Stimulated activated CD8-positive, alpha-beta memory T cell treated with anti-CD3 and anti-CD28 coated beads, Interleukin-12 subunit alpha, Interleukin-12 subunit beta, amount 100 ng/mL, for 4 hours (primary cell): ENCODE data around the gene PWP2.
"Not testable (repeated sequence)": the region's sequence is repeated elsewhere in the genome, so short reads cannot be mapped to it uniquely, and the experiment has no call there.

Experiments used
- DNase-seq: peaks from one replicate; pipeline ENCODE4 v3.0.0-alpha.2; 2020; ENCODE audit warnings: low read depth

The PWP2 gene

DNA sequence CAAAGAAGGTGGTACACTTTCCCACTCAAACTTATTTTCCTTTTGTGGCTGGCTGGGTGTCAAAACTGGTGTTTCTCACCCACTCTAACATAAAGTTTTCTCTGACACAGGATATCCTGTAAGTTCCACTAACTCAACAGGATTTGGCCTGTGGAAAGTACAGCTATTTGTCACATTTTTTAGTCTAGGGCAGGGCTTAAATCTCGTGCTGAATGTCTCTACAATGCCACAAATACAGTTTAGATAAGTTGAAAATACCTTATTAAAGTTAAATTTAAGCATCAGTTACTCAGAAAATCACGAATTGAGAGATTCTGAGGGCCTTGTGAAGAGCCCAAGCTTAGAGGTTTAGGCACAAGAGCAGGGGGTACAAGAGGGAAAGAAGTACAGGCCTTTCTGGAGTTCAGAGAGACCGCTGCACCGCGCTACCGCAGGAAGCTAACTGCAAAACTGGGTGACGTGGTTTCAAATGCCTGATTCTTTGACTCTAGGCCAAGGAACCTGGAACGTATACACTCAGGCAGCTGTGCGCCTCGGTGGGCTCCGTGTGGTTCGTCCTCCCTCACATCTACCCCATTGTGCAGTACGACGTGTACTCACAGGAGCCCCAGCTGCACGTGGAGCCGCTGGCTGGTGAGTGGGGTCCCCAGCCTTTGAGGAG is 23.4 kb upstream of the PWP2 start:
- no peak for DNase-seq

DNA sequence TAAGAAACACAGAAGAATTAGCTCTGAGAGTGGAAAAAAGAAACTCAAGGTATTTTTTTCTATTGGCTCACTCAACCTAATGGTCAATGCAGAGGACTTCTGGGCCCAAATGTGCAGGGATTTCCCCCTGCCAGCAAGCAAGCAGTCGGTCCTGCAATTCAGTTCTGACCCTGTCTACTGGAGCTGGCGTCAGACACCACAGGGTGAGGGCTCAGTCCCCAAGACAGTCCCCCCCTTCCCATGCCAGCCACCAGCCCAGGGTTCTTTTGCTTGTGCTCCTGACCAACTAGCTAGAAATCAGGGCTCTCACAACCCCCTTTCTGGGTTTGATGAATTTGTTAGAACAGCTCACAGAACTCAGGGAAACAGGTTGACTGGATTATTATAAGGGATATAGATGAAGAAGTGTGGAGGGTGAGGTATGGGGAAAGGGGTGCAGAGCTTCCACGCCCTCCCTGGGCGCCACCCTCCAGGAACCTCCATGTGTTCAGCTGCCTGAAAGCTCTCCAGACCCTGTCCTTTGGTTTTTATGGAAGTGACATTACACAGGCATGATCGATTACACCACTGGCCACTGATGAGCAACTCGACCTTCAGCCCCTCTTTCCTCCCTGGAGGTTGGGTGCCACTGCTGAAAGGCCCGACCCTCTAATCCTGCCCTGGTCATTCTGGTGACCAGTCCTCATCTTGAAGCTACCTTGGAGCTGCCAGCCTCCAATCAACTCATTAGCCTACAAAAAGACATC is 22.5 kb upstream of the PWP2 start:
- no peak for DNase-seq

DNA sequence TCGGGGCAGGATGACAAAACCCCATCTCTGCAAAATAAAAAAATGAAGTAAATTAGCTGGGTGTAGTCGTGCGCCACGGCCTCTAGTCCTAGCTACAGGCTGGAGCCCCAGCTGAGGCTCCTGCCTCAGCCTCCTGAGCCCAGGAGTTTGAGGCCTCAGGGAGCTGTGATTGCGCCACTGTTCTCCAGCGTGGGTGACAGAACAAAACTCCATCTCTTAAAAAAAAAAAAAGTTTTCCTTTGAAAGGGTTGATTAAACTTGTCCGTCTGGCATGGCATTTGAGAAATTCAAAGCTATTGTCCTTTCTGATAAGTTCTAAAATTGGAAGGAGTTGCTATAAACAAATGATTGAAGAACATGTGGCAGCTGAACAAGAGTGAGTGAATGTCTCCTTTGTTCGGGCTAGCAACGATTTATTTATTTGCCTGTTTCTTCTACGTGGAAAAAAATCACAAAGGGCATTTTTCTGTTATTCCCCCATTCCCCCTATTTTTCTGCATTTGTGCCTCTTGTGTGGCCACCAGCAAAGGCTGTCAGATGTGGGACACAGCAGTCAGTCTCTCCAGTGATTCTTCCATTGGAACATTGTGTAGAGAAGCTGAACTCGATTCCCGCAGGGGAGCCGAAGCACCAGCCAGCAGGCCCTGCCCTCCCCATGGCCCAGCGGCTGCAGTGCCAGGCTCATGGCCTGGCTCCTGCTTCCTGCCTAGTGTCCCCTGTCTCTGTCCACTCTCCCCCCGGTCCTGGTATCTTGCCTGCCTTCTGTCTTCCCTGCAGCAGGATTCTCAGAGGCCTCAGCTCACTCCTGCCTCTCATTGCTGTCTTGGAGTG is 21.5 kb upstream of the PWP2 start:
- DNase-seq = no peak

DNA sequence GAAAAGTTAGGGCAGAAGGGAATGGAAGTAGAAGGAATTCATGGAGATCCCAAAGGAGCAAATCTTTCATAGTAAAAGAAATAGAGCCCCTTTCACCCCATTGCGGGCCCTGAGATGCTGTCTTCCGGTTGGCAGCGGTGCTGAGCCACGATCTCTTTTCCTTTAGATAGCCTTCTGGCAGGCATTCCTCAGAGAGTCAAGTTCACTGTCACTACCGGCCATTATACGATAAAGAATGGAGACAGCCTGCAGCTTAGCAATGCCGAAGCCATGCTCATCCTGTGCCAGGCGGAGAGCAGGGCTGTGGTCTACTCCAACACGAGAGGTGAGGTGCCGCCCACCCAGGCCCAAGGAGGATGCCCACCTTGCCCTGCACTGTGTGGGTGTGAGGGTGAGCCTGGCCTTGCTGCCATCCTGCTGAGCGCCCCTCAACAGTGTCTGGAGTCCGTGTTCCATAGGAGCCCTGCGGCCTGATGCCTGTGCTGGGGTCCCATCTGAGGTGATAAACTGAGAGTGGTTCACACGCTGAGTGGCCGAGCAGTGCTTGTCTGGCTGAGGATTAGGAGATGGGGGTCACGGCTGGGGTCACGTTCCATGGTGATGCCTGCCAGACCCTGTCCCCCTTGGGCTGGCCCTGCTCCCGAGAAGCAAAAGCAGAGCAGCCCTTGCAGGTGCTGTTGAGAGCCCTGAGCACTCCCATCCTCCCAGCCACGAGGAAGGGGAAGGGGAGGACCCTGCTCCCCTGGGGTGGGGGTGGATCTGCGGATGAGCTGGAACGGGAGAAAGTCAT is 20.4 kb upstream of the PWP2 start:
- DNase-seq = no peak

DNA sequence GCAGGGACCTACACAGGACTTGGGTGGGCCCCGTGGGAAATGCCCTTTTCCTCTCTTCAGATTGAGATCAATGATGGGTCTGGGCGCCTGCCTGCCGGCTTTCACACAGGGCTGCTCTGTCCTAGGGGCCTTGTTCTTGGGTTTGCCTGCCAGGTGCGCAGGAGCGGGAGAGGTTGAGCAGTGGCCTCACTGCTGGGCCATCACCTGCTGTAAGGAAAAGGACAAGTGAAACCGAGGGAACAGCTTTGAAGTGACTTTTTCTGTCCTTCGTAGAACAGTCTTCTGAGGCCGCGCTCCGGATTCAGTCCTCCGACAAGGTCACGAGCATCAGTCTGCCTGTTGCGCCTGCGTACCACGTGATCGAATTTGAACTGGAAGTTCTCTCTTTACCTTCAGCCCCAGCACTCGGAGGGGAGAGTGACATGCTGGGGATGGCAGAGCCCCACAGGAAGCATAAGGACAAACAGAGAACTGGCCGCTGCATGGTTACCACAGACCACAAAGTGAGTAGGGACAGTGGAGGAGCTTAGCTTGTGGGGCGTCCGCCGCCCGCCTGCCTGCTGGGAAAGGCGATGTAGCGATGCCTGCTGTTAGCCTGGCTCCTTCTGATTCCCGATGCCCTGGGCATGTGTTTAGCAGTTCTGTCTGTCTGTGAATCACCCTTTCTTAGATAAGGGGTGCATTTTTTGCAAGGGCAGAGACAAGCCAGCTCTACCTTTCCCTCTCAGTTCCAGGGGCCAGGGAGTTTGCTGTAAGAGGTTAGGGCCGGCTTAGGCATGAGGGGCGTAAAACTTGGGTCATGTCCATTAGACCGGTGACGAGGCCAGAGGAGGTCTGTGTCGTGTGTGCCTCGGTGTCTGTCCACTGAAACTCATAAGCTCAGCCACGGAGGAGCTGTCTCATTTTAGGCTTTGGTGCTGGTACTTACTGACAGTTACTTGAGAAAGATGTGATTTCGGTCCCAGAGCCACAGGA is 19.5 kb upstream of the PWP2 start:
- no peak for DNase-seq

DNA sequence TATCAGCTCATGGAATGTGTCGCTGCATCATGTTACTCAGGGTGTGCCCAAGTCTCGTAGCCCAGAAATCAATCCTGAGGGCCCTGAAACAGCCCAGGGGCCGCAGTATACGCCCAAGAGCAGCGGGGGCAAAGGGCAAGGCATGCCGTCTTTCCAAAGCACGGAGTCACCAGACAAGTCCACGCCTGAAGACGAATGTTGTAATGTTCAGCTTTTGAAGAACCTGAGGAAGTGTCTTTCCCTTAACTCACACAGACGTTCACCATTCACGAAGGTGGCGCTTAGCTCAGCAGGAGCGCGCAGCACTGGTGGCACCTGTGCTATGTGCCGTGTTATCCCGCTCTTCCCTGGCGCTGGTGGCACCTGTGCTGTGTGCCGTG is 18.8 kb upstream of the PWP2 start:
- DNase-seq = no peak

DNA sequence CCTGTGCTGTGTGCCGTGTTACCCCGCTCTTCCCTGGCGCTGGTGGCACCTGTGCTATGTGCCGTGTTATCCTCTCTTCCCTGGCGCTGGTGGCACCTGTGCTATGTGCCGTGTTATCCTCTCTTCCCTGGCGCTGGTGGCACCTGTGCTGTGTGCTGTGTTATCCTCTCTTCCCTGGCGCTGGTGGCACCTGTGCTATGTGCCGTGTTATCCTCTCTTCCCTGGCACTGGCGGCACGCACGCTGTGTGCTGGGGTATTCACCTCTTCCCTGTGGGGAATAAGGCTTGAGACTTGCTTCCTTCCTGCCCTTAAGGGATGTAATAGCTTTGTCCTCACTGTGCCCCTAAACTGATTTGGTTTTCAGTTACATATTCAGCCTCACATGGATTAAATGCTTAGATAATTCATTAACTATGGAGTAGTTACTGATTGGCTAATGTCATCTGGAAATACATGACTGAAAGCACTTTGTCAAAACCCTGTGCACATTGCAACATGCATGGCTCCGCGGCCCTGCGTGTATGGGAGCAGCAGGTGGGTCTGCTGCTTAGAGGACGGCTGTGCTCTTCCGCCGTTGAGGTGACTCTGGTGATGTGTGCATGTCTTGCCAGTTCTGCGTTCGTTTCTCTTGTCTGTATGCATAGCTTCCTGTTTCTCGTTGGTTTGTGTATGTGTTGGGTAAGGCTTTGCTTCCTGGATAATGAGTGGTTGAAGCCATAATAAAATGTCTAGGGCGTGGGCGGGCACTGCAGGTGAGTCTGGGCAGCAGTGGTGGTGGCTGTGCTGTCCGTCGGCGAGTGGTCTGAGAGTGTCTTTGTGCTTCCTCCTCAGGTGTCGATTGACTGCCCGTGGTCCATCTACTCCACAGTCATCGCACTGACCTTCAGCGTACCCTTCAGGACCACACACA is 17.9 kb upstream of the PWP2 start:
- DNase-seq = no peak

DNA sequence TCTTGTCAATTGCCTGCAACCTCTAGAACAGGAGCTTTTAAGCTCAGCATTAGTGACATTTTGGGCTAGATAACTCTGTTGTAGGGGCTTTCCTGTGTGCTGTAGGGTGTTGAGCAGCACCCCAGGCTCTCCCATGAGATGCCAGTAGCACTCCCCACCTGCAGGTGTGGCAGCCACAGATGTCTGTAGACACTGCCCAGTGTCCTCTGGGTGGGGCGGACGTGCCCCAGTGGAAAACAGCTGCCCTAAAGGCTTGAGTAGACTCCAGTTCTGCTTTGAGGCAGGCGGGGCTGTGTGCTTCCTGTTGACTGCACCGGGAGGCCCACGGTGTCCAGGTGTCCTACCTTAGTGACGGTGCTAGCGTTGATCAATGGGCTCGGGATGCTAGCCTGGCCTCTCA is 16.9 kb upstream of the PWP2 start:
- DNase-seq = no peak

DNA sequence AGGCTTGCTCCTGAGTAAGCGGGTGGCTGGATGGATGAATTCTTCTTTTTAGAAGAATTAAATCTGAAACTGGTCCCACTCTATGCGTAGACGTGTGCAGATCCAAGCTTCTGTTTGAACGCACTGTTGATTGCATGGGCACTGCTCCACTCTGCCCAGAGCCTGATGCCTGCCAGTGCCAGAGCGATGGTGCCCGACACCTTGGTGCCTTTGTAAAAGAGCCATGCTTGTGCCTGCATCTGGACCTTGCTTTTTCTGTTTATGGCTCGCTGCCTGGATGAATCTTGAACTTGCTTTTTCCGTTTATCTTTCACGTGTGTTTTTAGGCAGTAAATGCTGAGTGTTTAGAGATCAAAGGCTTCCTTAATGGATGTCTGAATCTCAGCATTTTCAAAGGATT is 15.0 kb upstream of the PWP2 start:
- DNase-seq = no peak

DNA sequence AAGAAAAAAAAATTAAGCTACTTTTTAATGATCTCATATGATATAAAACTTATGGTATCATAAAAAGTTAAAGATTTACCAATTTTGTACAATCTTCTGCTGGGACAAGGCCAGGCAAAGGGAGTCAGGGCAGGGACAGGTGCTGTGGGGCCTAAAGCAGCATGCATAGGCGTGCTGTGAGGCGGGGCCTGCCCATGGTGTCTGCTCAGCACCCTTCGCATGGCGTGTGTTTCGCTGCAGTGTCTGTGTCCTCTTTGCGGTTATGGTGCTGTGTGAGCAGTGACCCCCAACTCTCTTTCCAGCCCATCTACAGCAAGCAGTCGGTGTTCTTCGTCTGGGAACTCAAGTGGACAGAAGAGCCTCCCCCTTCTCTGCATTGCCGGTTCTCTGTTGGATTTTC is 13.4 kb upstream of the PWP2 start:
- no peak for DNase-seq

DNA sequence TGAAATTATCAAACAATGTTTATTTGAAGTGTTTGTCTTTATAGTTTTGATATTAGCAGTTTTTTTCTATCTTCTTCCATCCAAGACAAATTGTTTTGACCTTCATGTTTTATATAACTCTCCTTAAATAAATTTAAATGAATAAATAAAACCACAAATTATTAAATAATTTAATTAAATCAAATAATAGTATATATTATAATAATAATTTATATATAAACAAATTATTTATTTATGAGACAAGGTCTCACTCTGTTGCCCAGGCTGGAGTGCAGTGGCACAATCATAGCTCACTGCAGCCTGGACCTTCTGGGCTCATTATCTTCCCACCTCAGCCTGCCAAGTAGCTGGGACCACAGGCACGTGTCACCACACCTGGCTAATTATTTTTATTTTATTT is 12.4 kb upstream of the PWP2 start:
- DNase-seq = no peak

DNA sequence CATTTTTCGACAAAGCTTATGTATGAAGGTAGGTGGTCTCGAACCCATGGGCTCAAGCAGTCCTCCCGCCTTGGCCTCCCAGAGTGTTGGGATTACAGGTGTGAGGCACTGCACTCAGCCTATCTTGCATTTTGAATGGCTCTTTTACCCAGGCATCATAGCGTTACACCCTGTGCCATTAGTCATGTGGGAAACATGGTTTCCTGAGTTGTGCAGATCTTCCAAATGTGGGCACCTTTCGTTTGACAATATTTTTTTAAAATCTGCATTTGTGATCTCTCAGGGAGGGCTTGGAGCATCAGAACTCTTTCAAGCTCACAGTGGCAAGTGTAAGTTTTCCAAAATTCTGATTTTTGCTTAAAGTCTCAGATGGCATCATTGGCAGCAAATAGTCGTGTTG is 8.7 kb upstream of the PWP2 start:
- DNase-seq = not testable (repeated sequence)

DNA sequence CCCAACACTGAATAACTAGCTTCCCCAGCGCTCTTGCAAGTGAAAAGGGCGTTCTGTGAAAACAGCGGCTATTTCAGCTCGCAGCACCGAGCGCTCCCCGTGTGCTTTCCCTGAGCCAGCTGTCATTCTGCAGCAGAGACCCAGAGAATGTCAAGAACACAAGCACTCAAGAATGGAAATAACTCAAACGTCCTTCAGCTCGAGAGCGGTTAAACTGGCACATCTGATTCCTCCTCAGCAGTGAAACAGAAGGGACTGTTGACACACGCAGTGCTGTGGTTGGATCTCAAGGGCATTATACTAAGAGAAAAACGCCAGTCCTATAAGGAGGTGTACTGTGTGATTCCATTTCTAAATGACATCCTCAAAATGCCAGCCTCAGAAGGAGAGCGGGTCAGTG is 8.2 kb upstream of the PWP2 start:
- not testable (repeated sequence) for DNase-seq

DNA sequence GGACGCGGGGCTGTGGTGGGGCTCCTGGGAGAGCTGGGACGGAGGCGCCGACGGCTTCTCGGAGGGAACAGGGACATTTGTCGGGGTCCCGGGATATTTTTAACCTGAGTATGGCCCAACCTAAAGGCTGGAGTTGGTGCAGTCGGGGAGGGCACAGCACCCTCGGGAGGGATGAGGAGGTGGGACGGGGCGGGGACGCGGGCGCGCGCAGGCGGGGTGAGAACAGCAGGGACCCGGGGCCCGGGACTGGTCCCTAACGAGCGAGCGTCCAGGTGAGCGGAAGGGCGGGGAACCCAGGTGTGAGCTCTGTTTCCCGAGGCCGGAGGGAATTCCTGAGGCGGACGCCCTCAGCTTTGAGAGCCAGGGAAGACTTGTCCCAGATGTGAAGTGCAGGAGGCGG is 390 bp downstream of the PWP2 start:
- DNase-seq = not testable (repeated sequence)

DNA sequence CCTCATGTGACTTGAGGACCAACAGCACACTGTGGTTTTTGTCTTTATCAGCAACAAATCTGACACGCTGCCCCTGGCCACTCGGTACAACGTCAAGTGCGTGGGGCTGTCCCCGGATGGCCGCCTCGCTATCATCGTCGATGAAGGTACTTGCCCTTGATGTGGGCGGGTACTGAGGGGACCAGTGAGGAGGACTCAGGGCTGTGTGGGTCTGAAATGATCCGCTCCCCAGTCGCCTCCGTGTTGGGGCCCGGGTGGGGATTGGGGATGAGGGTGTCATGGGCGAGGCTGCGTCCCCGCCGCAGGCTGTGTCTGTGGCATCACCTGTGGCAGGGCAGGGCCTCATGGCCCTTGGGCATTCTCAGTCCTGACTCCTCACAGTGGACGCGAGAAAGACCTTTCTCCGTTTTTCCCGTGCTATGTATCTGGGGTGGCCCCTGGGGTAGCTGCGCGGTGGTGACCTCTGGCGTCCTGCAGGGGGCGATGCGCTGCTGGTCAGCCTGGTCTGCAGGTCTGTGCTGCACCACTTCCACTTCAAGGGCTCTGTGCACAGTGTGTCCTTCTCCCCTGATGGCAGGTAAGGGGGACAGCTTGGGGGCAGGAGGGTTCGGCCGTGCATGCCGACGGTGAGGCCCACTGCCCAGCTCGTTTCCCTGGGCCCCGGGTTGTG is 6.6 kb downstream of the PWP2 start:
- not testable (repeated sequence) for DNase-seq

DNA sequence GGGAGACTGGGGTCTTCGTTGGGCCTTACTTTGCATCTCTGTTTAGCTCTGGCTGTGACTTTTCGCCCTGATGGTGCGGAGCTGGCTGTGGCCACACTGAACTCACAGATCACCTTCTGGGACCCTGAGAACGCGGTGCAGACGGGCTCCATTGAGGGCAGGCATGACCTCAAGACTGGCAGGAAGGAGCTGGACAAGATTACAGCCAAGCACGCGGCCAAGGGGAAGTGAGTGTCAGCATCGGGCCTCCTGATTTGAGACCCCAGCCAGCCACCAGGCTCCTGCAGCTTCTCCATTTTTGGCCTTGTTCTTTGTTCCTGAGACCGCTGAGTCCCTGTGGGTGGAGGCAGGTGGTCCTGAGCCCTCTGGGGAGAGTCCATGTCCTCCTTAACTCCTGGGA is 14.9 kb downstream of the PWP2 start:
- DNase-seq = not testable (repeated sequence)

DNA sequence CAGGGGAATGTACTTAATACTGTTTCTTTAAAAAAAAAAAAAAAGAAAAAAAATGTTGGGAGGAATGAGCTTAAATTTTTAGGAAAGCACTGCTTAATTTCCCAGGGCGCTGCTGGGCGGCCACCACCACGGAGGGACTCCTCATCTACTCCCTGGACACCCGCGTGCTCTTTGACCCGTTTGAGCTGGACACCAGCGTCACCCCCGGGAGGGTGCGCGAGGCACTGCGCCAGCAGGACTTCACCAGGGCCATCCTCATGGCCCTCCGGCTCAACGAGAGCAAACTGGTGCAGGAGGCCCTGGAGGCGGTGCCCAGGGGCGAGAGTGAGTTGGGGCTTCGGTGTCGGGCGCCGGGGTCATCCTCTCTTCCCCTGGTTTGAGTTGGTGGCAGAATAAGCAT is 20.6 kb downstream of the PWP2 start:
- DNase-seq = not testable (repeated sequence)

DNA sequence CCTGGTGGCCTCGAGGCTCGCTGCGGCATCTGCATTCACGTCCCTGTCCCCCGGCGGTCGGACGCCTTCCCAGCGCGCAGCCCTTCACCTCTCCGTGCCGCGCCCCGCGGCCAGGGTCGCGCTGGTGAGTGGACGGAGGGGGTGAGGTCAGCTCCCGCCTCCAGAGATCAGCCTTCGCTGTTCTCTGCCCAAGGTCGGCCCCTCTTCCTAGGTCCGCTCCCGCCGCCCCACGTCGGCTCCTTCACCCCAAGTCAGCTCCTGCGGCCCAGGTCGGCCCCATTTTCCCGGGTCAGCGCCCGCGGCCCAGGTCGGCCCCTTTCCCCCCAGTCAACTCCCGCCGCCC is 26.5 kb downstream of the PWP2 start:
- DNase-seq = not testable (repeated sequence)

DNA sequence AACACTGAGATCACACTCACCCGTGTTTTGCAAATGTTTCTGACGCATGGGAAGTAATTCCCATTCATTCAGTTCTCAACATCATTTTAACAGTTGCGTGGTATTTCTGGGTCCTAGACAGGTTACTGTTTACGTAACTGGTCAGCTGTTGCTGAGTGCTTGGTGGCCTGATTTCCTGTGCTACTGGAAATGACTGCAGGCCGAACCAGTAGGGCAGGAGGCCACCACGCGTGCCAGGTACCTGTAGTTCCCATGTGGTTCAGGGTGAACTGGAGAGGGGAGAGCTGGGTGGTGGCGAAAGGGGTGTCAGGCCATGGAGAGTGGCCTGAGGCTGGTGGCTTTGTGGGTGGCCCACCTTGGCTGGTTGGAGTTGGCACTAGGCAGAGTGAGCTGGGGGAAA is 27.5 kb downstream of the PWP2 start:
- not testable (repeated sequence) for DNase-seq
